GM10847 (cell line): Measurements from ENCODE around the gene JAKMIP1.

Source experiments
- POLR2A ChIP-seq: IDR thresholded peaks from 2 replicates; pipeline ENCODE4 v1.6.1; 2011; ENCODE audit not compliant: insufficient read length; ENCODE audit errors: extremely low read depth

JAKMIP1 gene

DNA sequence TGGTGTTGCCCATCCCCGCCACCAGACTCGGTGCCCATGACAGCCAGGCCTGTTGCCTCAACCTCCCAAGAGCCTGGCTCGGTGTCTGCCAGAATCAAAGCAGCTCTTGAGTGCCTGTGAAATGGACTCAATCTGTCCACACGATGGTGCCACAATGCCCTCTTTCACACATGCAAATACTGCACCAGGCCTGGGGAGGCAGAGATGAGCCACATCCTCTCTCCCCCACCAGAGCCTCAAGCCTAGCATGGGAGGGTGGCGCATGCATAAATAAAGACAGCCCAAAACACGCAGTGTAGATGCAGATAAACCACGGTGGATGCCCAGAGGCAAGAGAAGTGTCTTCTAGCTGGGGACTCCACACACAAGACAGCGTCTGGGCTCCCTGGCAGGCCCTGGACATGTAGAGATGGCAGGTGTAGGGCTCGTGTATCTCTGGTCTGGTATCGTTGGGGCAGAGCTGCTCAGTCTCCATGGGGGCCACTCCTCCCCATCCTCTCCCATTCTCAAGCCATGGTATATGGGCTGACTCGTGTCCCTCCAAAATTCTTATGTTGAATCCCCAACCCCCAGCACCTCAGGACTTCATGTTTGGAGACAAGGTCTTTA, 65.6 kb downstream of the JAKMIP1 start:
- no peak for TF ChIP-seq POLR2A

DNA sequence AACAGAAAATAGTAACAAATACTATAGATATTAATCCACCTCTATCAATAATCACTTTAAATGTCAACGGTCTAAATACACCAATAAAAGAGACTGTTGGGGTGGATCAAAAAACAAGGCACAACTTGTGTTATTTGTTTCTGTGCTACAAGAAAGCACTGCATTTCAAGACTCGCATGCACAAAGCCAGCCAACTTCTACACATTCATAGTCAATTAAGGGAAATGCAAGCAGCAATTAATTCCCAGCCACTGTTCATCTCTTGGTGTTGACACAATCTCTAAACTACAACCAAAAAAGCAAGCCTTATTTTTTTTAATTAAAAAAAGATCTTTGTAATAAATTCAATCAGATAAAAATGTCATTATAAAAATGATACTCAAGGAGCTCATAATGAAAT, 67.6 kb downstream of the JAKMIP1 start:
- TF ChIP-seq POLR2A: no peak

DNA sequence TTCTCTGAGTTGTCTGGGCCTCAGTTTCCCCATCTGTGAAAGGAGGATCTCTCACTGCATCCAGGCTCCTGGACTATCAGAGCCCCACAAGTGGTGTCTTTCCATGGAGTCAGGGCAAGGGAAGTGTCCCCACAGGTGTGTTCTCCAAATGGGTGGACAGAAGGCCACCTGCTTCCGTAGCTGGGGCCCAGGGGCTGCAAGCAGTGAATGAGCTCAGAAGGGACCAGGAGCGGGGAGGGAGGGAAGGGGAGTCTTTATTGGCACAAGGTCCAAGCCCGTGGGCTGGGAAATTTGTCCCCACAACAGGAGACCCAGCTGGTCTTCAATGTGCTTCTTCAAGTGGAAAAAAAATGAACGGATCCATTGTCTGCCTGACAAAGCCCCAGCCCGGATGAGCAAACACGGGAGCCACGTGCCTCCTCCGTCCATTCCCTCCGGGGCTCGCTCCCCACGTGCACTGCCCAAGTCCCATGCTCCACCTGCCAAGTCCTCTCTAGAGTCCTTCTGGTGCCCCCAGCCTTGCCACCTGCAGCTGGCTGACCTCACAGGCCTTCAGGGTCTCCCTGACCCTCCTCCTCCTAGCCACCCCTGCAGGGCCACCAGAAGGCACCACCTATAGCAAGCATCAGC, 72.0 kb downstream of the JAKMIP1 start:
- TF ChIP-seq POLR2A: no peak

DNA sequence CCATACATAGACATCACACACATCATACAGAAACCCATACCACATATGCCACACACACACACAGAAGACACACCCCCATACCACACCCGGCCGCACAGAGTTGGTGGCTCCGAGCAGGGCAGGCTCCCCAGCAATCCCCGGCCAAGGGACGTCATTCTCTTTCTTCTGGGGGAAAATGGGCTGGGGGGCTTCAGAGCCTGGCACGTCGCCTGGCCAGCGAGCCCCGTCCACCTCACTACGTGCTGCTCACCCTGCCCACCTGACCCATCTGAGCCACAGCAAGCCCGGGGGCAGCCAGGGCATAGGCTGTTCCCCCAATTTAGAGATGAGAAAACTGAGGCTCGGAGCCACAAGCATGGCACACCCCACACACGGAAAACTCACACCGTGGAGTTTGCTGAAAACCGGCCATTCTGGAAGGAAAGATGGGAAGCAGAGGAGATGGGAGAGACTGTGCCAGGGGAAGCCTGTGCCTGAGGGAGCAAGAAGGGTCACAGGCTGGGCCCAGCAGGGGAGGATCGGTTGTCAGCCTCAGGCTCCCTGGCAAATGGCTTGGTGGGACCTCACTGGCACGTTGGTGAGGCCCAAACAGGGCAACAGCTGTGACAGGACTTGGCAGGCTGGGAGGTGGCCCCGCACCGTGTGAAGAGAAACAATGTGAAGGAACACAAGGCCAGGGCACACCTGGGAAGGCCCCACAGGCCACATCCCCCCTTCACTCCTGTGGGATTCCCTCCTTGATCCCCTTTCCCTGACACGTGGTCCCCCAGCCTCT, 73.2 kb downstream of the JAKMIP1 start:
- TF ChIP-seq POLR2A: no peak

DNA sequence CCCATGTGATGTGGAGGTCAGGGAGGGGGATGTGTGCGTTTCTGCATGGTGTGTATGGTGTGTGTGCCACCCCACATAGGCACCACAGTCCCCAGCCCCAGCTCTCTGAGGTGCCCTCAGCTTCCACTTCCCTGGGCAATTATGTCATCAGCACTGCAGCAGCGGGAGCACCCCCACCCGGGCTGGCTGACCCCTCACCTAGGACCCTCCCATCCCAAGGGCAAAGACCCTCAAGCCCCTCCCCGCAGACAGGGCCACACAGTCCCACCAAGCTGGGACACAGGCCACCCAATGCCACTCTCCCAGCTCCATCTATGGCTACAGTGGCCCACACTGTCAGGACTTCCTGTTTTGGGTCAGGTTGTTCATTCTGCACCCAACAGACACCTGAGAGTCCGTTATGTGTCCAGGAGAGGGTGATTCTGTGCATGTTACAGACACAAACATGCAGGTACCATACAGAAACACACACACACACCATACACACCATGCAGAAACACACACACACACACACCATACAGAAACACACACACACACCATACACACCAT, 75.2 kb downstream of the JAKMIP1 start:
- TF ChIP-seq POLR2A: no peak

DNA sequence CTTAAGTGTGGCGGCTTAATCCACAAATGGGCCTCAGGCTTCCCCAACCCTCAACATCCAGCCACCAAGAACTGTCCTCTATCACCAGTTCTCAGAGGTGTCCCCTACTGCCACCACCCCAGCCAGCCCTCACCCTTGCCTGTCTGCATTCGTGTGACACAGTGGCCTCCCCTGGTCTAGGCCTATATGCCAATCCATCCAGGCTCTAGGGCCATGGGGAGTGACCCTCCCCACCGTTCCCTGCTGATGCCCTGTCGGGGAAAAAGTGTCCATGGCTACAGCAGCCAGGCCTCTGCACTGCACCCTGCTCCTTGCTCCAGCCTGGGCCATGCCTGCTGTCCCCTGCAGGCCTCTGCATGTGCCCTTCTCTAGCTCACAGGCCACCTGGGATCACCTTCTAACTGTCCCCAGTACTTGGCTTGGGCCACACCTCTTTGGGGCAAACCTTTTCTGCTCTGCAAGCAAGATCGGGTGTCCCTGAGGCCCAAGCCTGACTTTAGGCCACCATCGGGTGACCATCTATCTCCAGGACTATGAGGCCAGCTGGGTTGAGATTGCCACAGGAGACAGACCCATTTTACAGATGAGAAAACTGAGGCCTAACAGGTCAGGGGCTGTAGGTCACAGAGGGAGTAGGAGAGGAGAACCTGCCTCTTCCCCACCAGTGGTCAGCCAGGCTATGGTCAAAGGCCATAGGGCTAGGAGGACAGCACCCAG, 75.8 kb downstream of the JAKMIP1 start:
- TF ChIP-seq POLR2A: no peak

DNA sequence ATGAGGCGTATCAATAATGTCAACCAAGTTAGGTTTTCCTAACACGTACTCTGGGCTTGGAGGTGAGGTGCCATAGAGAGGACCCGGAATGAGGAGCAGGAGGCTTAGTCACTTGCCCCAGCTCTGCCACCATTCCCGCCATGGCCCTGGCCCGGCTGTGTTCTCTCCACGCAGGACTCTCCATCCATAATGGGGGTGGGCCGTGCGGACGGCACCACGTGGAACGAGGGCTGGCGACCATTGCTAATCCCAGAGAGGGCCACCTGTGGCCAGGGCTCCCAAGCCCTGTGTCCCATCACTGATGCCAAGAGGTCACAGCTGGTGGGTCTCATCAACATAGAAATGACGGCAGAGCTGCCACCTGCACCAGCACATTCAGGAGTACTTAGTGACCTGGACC, 76.4 kb downstream of the JAKMIP1 start:
- no peak for TF ChIP-seq POLR2A

DNA sequence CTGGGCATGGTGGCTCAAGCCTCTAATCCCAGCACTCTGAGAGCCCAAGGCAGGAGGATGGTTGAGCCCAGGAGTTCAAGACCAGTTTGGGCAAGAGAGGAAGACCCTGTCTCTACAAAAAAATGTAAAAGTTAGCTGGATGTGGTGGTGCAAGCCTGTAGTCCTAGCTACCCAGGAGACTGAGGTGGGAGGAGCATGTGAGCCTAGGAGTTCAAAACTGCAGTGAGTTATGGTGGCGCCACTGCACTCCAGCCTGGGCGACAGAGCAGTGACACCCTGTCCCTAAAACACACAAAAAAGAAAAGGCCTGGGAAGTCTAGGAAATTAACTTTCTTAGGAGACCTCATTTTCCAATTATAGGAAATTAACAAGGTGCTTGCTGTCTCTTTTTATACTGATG, 76.8 kb downstream of the JAKMIP1 start:
- no peak for TF ChIP-seq POLR2A

DNA sequence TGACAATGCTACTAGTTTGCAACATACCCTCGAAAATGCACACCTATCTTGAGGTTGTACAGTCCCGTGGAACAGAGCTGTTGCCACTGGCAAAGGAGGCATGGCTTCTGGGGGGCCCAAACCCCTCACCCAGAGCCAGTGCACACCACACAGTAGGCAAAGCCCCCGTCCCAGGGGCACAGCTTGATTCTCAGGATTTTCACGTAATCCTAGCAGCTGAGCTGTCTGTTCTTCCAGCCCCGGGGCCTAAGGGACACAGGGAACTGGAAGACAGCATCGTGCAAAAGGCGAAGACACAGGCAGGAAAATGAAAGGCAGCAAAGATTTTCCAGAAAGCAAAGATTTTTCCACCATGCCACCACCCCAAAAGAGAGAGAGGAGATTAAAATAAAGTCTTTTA, 77.2 kb downstream of the JAKMIP1 start:
- no peak for TF ChIP-seq POLR2A

DNA sequence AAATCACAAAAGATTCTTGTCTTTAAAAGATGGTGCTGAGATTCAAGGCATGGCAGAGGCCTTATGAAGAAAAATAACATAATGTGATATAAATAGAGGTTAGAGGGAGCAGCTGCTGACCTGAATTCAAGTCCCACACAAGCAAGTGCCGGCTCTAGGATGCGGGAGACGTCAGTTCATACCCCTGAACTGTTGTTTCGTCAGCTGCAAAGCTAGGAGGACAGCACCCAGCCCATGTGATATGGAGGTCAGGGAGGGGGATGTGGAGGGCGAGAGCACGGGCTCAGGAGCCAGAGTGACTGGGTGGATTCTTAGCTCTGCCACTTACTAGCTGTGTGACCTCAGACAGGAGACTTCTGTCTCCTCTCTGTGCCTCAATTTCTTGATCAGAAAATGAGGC, 77.9 kb downstream of the JAKMIP1 start:
- TF ChIP-seq POLR2A: no peak

DNA sequence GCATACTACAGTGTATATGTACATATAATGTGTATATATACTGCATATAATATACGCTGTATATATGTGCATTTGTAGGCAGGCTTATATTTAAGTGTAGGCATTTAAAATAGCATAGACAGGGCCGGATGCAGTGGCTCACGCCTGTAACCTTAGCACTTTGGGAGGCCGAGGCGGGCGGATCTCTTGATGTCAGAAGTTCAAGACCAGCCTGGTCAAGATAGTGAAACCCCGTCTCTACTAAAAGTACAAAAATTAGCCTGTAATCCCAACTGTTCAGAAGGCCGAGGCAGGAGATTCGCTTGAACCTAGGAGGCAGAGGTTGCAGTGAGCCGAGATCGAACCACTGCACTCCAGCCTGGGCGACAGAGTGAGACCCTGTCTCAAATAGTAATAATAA, 78.4 kb downstream of the JAKMIP1 start:
- TF ChIP-seq POLR2A: no peak

DNA sequence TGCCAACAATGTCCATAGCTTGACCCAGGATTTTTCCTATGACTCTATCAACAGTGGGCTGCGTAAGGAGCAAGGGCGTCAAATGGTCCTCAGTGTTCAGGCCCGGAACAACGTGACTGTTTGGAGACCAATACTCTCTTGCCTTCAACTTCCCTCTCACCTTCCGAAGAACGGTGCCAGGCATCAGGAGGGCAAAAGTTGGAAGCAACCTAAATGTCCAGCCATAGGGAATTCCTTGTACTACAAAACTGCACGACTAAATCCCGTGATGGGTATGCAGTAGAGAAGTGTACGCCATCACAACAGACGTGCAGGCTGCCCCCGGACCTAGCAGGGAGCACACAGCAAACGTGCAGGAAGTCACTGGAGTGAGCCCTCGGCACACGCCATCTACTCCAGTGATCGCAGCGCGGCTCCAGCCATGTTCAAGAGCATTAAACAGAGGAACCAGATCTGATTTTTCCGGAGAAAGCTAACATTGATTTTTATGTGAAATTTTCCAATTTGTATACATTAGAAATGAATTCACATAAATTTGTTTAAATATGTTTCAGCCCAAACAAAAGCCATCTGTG, 79.0 kb downstream of the JAKMIP1 start:
- TF ChIP-seq POLR2A: no peak

DNA sequence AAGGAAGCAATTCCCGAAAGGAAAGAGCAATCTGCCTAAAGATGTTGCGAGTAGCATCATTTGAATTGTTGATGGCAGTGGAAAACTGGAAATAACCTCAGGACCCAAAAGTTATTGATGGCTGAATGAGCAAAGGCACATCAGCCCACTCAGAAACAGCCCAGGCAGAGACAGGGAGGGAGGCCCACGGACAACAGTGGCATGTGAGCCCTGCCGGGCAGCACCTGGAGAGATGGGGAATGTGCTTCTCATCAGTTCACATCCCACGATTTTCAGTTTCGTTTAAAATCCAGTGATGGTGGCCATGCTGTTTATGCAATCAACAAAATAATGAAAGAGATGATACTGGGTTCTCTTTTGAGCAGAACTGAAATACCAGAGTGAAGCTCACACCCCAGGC, 80.0 kb downstream of the JAKMIP1 start:
- TF ChIP-seq POLR2A: no peak

DNA sequence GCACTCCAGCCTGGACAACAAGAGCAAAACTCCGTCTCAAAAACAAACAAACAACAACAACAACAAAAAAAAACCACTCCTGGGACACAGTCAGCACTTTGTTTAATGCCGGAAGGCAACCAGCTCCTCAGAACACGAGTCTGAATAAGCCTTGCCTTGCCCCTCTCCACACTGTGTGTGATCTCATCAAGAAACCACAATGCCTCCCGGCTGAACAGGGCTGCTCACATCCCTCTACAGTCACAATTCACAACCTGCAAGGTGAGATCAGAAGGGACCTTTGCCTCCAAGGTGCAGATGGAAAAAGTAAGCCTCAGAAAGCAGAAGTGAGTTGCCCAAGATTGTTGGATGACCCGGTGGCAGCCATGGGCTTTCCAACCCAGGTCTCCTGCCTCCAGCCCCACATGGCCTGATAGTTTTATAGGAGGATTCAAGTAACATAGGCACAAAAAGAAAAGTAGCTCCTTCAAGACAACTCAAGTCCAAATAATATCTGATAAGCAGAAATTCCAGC, 80.8 kb downstream of the JAKMIP1 start:
- no peak for TF ChIP-seq POLR2A

DNA sequence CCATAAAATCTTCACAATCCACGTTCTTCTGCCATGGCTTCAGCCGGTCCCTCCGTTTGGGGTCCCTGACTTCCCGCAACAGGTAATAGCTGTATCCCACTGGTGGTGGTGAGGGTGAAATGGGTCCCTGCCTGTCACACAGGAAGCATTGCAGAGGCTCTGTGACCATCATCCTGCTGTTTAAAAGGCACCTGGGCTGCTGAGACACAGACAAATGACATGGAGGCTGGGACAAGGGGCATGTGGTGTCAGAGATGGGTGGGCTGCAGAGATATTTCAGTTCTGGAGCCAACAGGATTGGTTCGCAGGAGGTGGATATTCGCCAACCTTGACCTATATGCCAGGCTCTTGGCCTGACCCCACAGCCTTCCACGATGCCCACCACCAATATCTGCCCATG, 82.1 kb downstream of the JAKMIP1 start:
- no peak for TF ChIP-seq POLR2A

DNA sequence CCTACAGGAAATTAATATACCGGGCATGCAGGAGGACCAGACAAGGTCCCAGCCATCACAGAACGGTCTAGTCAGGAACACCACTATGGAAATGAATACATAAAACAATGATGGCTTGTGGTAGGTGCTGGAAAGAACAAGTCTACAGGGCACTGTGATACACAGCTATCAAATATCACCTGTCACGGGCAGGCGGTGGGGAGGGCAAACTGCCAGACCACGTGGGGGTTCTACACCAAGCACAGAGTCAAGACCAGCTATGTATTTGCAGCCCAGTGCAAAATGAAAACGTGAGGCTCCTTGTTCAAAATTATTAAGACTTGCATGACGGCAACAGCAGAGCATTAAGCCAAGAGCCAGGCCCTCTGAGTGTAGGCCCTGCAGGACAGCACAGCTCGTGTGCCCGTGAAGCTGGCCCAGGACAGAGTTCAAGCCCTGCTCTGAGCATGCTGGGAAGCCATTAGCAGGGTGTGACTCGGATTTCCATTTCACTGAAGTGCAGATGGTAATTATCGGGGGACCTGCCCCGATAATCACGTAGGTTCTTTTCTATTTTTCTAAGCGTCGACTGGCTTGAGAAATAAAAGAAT, 83.6 kb downstream of the JAKMIP1 start:
- TF ChIP-seq POLR2A: no peak
